Measurements from ENCODE around the gene PTPRK.
A peak's percentile ranks its signal among the peaks of the same experiment; 100 is the strongest.

Gene PTPRK

GRCh38 chr6:128336436-128337095, 183.8 kb downstream of the PTPRK start:
- no peak for DNase-seq

- no peak for DNase-seq
These were observed 184.4 kb downstream of the PTPRK start for GRCh38 chr6:128335963-128336362.

GRCh38 chr6:128333581-128334223, 186.7 kb downstream of the PTPRK start:
- no peak for DNase-seq

GRCh38 chr6:128327890-128328289, 192.5 kb downstream of the PTPRK start:
- DNase-seq: peak; percentile 31

- no peak for DNase-seq
These were observed 197.4 kb downstream of the PTPRK start for GRCh38 chr6:128323011-128323410.

GRCh38 chr6:128319946-128320345, 200.5 kb downstream of the PTPRK start:
- DNase-seq: no peak

- DNase-seq: no peak
These were observed 201.2 kb downstream of the PTPRK start for GRCh38 chr6:128319157-128319556.

GRCh38 chr6:128316258-128316929, 204.0 kb downstream of the PTPRK start:
- DNase-seq: no peak

- no peak for DNase-seq
These were observed 206.2 kb downstream of the PTPRK start for GRCh38 chr6:128314190-128314589.

- DNase-seq: no peak
These were observed 208.3 kb downstream of the PTPRK start for GRCh38 chr6:128311944-128312570.

GRCh38 chr6:128310451-128310850, 209.9 kb downstream of the PTPRK start:
- no peak for DNase-seq

- no peak for DNase-seq
These were observed 212.7 kb downstream of the PTPRK start for GRCh38 chr6:128307671-128308070.

- DNase-seq: no peak
These were observed 214.4 kb downstream of the PTPRK start for GRCh38 chr6:128305976-128306375.

- DNase-seq: no peak
These were observed 215.2 kb downstream of the PTPRK start for GRCh38 chr6:128305228-128305627.

GRCh38 chr6:128303870-128304269, 216.5 kb downstream of the PTPRK start:
- DNase-seq: no peak

- no peak for DNase-seq
These were observed 217.5 kb downstream of the PTPRK start for GRCh38 chr6:128302942-128303341.

GRCh38 chr6:128295670-128296069, 224.7 kb downstream of the PTPRK start:
- no peak for DNase-seq

GRCh38 chr6:128290221-128290620, 230.2 kb downstream of the PTPRK start:
- no peak for DNase-seq

GRCh38 chr6:128284128-128284527, 236.3 kb downstream of the PTPRK start:
- no peak for DNase-seq

- no peak for DNase-seq
These were observed 237.4 kb downstream of the PTPRK start for GRCh38 chr6:128282961-128283360.

GRCh38 chr6:128280960-128281359, 239.4 kb downstream of the PTPRK start:
- no peak for DNase-seq

GRCh38 chr6:128280066-128280465, 240.3 kb downstream of the PTPRK start:
- no peak for DNase-seq

- no peak for DNase-seq
These were observed 241.6 kb downstream of the PTPRK start for GRCh38 chr6:128278836-128279235.

- DNase-seq: no peak
These were observed 243.0 kb downstream of the PTPRK start for GRCh38 chr6:128277379-128277778.
